B cell (primary cell): ENCODE measurements around the gene MMS19. TPM values are rescaled to one million over a fixed set of nuclear protein-coding genes. Genes with fewer than 3 reads are reported as not detected.

Experiments
- polyA plus RNA-seq: library from polyadenylated mRNA; depleted of rRNA; stranded (reverse); fragments of >200 nt; gene quantifications from 2 replicates; pipeline ENCODE4 v1.2.3, GENCODE V29; 2012
- small RNA-seq: library from RNA; depleted of rRNA; stranded (forward); fragments of <200 nt; gene quantifications from one replicate; pipeline ENCODE3, GENCODE V24; 2012; ENCODE audit warnings: low replicate concordance, low read depth; ENCODE audit not compliant: insufficient read length
- total RNA-seq, 2 donors: library from RNA; stranded (reverse); fragments of 120-200 nt in 1 of 2; gene quantifications; 1 replicate in 1 of 2; 2 replicates in 1 of 2; pipeline versions ENCODE4 v1.2.3 to v1.2.4, GENCODE V29; 2013 to 2022

Gene MMS19
- total and polyA plus RNA-seq, 2 donors (not counting 1 experiment from before 2014, with no cell fraction given), result 82.1 to 102 TPM

Small RNA genes lying within 50 kb of the gene (small RNA-seq; reads per million reads assigned to genes)
- gene RF00019, result not detected

Other genes with a start within 250 kb of the MMS19 start
- 21.7 and 22.5 TPM in 2 replicates for gene ARHGAP19, start 205.8 kb downstream of the MMS19 start, total RNA-seq
- gene ARHGAP19, start 205.8 kb downstream of the MMS19 start, polyA plus RNA-seq, result 6.4 and 8.3 TPM in 2 replicates
- gene FRAT1, start 179.2 kb downstream of the MMS19 start, total RNA-seq, result 25.3 and 27.8 TPM in 2 replicates
- gene FRAT1, start 179.2 kb downstream of the MMS19 start, polyA plus RNA-seq, result 5.1 and 6.4 TPM in 2 replicates
- gene FRAT2, start 163.7 kb downstream of the MMS19 start, total RNA-seq, result 30.2 and 31.5 TPM in 2 replicates
- 4.1 and 4.9 TPM in 2 replicates for gene FRAT2, start 163.7 kb downstream of the MMS19 start, polyA plus RNA-seq
- gene RRP12, start 97.1 kb downstream of the MMS19 start, total RNA-seq, result 33.6 and 35.7 TPM in 2 replicates
- 19.3 and 22.8 TPM in 2 replicates for gene RRP12, start 97.1 kb downstream of the MMS19 start, polyA plus RNA-seq
- gene PGAM1, start 72.2 kb downstream of the MMS19 start, total RNA-seq, result 80.3 and 83.4 TPM in 2 replicates
- 28.8 and 48.7 TPM in 2 replicates for gene PGAM1, start 72.2 kb downstream of the MMS19 start, polyA plus RNA-seq
- gene EXOSC1, start 52.4 kb downstream of the MMS19 start, total RNA-seq, result 44.5 and 49.0 TPM in 2 replicates
- 26.4 and 32.2 TPM in 2 replicates for gene EXOSC1, start 52.4 kb downstream of the MMS19 start, polyA plus RNA-seq
- gene ZDHHC16, start 52.2 kb downstream of the MMS19 start, total RNA-seq, result 35.6 and 41.5 TPM in 2 replicates
- gene ZDHHC16, start 52.2 kb downstream of the MMS19 start, polyA plus RNA-seq, result 21.0 and 24.1 TPM in 2 replicates
- 1.7 and 1.8 TPM in 2 replicates for gene UBTD1, start 502 bp upstream of the MMS19 start, total RNA-seq
- 1.2 and 1.3 TPM in 2 replicates for gene UBTD1, start 502 bp upstream of the MMS19 start, polyA plus RNA-seq
- not detected in 2 replicates for gene ANKRD2, start 74.4 kb upstream of the MMS19 start, total RNA-seq
- gene ANKRD2, start 74.4 kb upstream of the MMS19 start, polyA plus RNA-seq, result not detected in 2 replicates
- gene HOGA1, start 86.0 kb upstream of the MMS19 start, total RNA-seq, result not detected in 2 replicates
- gene HOGA1, start 86.0 kb upstream of the MMS19 start, polyA plus RNA-seq, result not detected in 2 replicates
- not detected in 2 replicates for gene C10orf62, start 91.3 kb upstream of the MMS19 start, total RNA-seq
- not detected in 2 replicates for gene C10orf62, start 91.3 kb upstream of the MMS19 start, polyA plus RNA-seq
- 2.8 TPM in 2 replicates for gene MORN4, start 135.1 kb upstream of the MMS19 start, total RNA-seq
- 1.5 TPM in 2 replicates for gene MORN4, start 135.1 kb upstream of the MMS19 start, polyA plus RNA-seq
- 17.7 and 18.4 TPM in 2 replicates for gene PI4K2A, start 142.2 kb upstream of the MMS19 start, total RNA-seq
- 7.9 and 26.6 TPM in 2 replicates for gene PI4K2A, start 142.2 kb upstream of the MMS19 start, polyA plus RNA-seq
- gene AVPI1, start 188.8 kb upstream of the MMS19 start, total RNA-seq, result 3.4 and 3.9 TPM in 2 replicates
- gene AVPI1, start 188.8 kb upstream of the MMS19 start, polyA plus RNA-seq, result 3.6 and 4.0 TPM in 2 replicates
- gene MARVELD1, start 215.3 kb upstream of the MMS19 start, total RNA-seq, result 0.54 and 0.80 TPM in 2 replicates
- 0.26 and 0.45 TPM in 2 replicates for gene MARVELD1, start 215.3 kb upstream of the MMS19 start, polyA plus RNA-seq
- gene ZFYVE27, start 238.7 kb upstream of the MMS19 start, total RNA-seq, result 79.0 and 79.7 TPM in 2 replicates
- 50.4 and 55.2 TPM in 2 replicates for gene ZFYVE27, start 238.7 kb upstream of the MMS19 start, polyA plus RNA-seq